HCT116 (cell line): ENCODE results near the gene EGFL7. TPM values are rescaled to one million over a fixed set of nuclear protein-coding genes. Genes with fewer than 3 reads are reported as not detected.

Experiments used
- ATAC-seq: fragments of 200-7000 bp; cut with Tn5 transposase; 2 replicates; pipeline ENCODE4 v1.9.1; 2020; ENCODE audit warnings: mild to moderate bottlenecking, moderate library complexity
- Bru-seq: library from RNA; stranded (reverse); fragments of 400-500 nt; gene quantifications from one replicate; lab custom pipeline; 2021; lab: Mats Ljungman, UMichigan
- BruChase-seq, 2 experiments: library from RNA; stranded (reverse); fragments of 400-500 nt; gene quantifications; one replicate each; lab custom pipeline; 2021; lab: Mats Ljungman, UMichigan
- BruUV-seq: library from RNA; stranded (reverse); fragments of 400-500 nt; replicated peaks from 2 replicates; lab custom pipeline; 2021; lab: Mats Ljungman, UMichigan
- CTCF ChIA-PET: fragments of 300-600 bp; sonication (Branson Sonifier 250); formaldehyde crosslinking; loops from one replicate; lab custom pipeline; 2021; ENCODE audit warnings: antibody characterized with exemption; lab: Charles Lee
- POLR2A ChIA-PET: fragments of 300-600, 350-600 bp; sonication (Branson Sonifier 250); formaldehyde crosslinking; loops from one replicate; lab custom pipeline; 2021; ENCODE audit warnings: antibody characterized with exemption; lab: Charles Lee
- RAD21 ChIA-PET, 2 experiments: fragments of 300-600 bp; sonication (Branson Sonifier 250); formaldehyde crosslinking; loops; one replicate each; lab custom pipeline; 2023; ENCODE audit warnings: low total read pairs in 2 of 2; ENCODE audit not compliant: uncharacterized antibody in 2 of 2, unreplicated experiment in 2 of 2, low non-redundant PET in 1 of 2; lab: Charles Lee
- DNase-seq: peaks from one replicate; pipeline ENCODE4 v3.0.0-alpha.2; 2010; ENCODE audit warnings: low read depth, low spot score
- H2AFZ ChIP-seq: fragments of 200-600 bp; shearing (Covaris generic), sonication (generic); 2 replicates; pipeline ENCODE4 v1.6.1; 2017; ENCODE audit warnings: low read depth, mixed run types, mixed read lengths, antibody characterized with exemption, low read length; ENCODE audit not compliant: poor library complexity, severe bottlenecking
- H3K27ac ChIP-seq: 2 replicates; pipeline ENCODE4 v1.5.1; 2012; ENCODE audit warnings: low read depth, low read length
- H3K27me3 ChIP-seq: fragments of 200-600 bp; sonication (generic); 2 replicates; pipeline ENCODE4 v1.6.1; 2016; ENCODE audit warnings: mixed run types, low read length, mixed read lengths; ENCODE audit not compliant: insufficient read depth
- H3K36me3 ChIP-seq, 2 experiments: fragments of 200-500 bp in 1 of 2; fragments of 200-600 bp in 1 of 2; sonication (Bioruptor generic) in 1 of 2; sonication (generic) in 1 of 2; 2 replicates each; pipeline versions ENCODE4 v1.5.1 to v1.6.1; 2014 to 2016; ENCODE audit warnings: low read length in 2 of 2, inconsistent platforms in 1 of 2, mixed read lengths in 1 of 2, mixed run types in 1 of 2; ENCODE audit not compliant: insufficient read depth in 2 of 2, control insufficient read depth in 1 of 2
- H3K4me1 ChIP-seq, 2 experiments: fragments of 200-600 bp in 1 of 2; sonication (generic) in 1 of 2; 2 replicates each; pipeline versions ENCODE4 v1.5.1 to v1.6.1; 2012 to 2017; ENCODE audit warnings: low read length in 2 of 2, inconsistent platforms in 1 of 2, mild to moderate bottlenecking in 1 of 2, mixed read lengths in 1 of 2, mixed run types in 1 of 2, moderate library complexity in 1 of 2; ENCODE audit not compliant: insufficient read depth in 2 of 2, control insufficient read depth in 1 of 2
- H3K4me2 ChIP-seq: fragments of 200-600 bp; sonication (generic); 2 replicates; pipeline ENCODE4 v1.6.1; 2017; ENCODE audit warnings: mixed run types, low read length, mixed read lengths
- H3K4me3 ChIP-seq, 2 experiments: fragments of 200-600 bp in 1 of 2; sonication (generic) in 1 of 2; replicated peaks in 1 of 2; 2 replicates each; pipeline ENCODE4 v1.5.1; 2011 to 2016; ENCODE audit warnings: low read length in 2 of 2, control low read depth in 1 of 2, low read depth in 1 of 2, mild to moderate bottlenecking in 1 of 2, mixed read lengths in 1 of 2, mixed run types in 1 of 2
- H3K79me2 ChIP-seq: fragments of 200-600 bp; sonication (generic); 2 replicates; pipeline ENCODE4 v1.6.1; 2017; ENCODE audit warnings: mild to moderate bottlenecking, mixed run types, low read length, moderate library complexity, mixed read lengths; ENCODE audit not compliant: insufficient read depth
- H3K9ac ChIP-seq: fragments of 200-600 bp; sonication (generic); 2 replicates; pipeline ENCODE4 v1.6.1; 2016; ENCODE audit warnings: low read length, mixed read lengths
- H3K9me2 ChIP-seq: fragments of 200-600 bp; sonication (generic), shearing (Covaris generic); 2 replicates; pipeline ENCODE4 v1.6.1; 2017; ENCODE audit warnings: mixed run types, mild to moderate bottlenecking, moderate library complexity; ENCODE audit not compliant: insufficient read depth
- H3K9me3 ChIP-seq, 2 experiments: fragments of 200-500 bp in 1 of 2; fragments of 200-600 bp in 1 of 2; sonication (Bioruptor generic) in 1 of 2; sonication (generic) in 1 of 2; 2 replicates each; pipeline ENCODE4 v1.6.1; 2014 to 2017; ENCODE audit warnings: low read length in 2 of 2, mixed read lengths in 2 of 2, inconsistent platforms in 1 of 2, low read depth in 1 of 2, mild to moderate bottlenecking in 1 of 2, mixed run types in 1 of 2, moderate library complexity in 1 of 2; ENCODE audit not compliant: control insufficient read depth in 1 of 2, insufficient read depth in 1 of 2
- H4K20me1 ChIP-seq: fragments of 200-600 bp; sonication (generic), shearing (Covaris generic); 2 replicates; pipeline ENCODE4 v1.6.1; 2017; ENCODE audit warnings: mixed run types, mild to moderate bottlenecking, moderate library complexity; ENCODE audit not compliant: insufficient read depth
- CEBPB ChIP-seq: IDR thresholded peaks from 2 replicates; pipeline ENCODE4 v1.6.1; 2012; ENCODE audit warnings: low read depth
- EGR1 ChIP-seq: IDR thresholded peaks from 2 replicates; pipeline ENCODE4 v1.6.1; 2012; ENCODE audit warnings: low read depth
- EZH2 ChIP-seq: fragments of 200-600 bp; sonication (generic); IDR thresholded peaks from 2 replicates; pipeline ENCODE4 v1.6.1; 2017; ENCODE audit warnings: antibody characterized with exemption, mixed run types
- EZH2phosphoT487 ChIP-seq: fragments of 200-600 bp; IDR thresholded peaks from 2 replicates; pipeline ENCODE4 v1.6.1; 2018; ENCODE audit warnings: antibody characterized with exemption, borderline replicate concordance
- JUND ChIP-seq: IDR thresholded peaks from 2 replicates; pipeline ENCODE4 v1.6.1; 2012
- POLR2A ChIP-seq: IDR thresholded peaks from 2 replicates; pipeline ENCODE4 v1.7.0; 2011; ENCODE audit warnings: borderline replicate concordance; ENCODE audit not compliant: insufficient read depth, insufficient read length; ENCODE audit errors: extremely low read depth
- RAD21 ChIP-seq: IDR thresholded peaks from 2 replicates; pipeline ENCODE4 v1.6.1; 2012; ENCODE audit warnings: low read depth, mild to moderate bottlenecking
- SP1 ChIP-seq: IDR thresholded peaks from 2 replicates; pipeline ENCODE4 v1.6.1; 2012; ENCODE audit warnings: low read depth
- SRF ChIP-seq: IDR thresholded peaks from 2 replicates; pipeline ENCODE4 v1.6.1; 2012; ENCODE audit warnings: low read depth
- TCF7L2 ChIP-seq: IDR thresholded peaks from 2 replicates; pipeline ENCODE4 v1.7.0; 2011; ENCODE audit warnings: borderline replicate concordance, inconsistent platforms; ENCODE audit not compliant: insufficient read depth, insufficient read length; ENCODE audit errors: extremely low read depth
- ZFX ChIP-seq: fragments of 450-650 bp; IDR thresholded peaks from 2 replicates; pipeline ENCODE4 v1.6.1; 2017
- ZNF274 ChIP-seq: fragments of 200-500 bp; sonication (Bioruptor generic); IDR thresholded peaks from 2 replicates; pipeline ENCODE4 v1.6.1; 2014; ENCODE audit warnings: mild to moderate bottlenecking, low read depth, low read length, inconsistent platforms
- intact Hi-C: fragments of 100-400 bp; cut with micrococcal nuclease; formaldehyde crosslinking; loops from 2 replicates; pipeline ENCODE4 v1.10.0; 2022
- long read RNA-seq: library from polyadenylated mRNA; unstranded; transcript quantifications from one replicate; pipeline ENCODE4 v2.0.0, GENCODE V29; 2021; ENCODE audit not compliant: unreplicated experiment
- polyA plus RNA-seq: library from polyadenylated mRNA; unstranded; fragments of >200 nt; gene quantifications from 2 replicates; pipeline ENCODE4 v1.2.1, GENCODE V29; 2012; ENCODE audit warnings: missing spikeins
- total RNA-seq: library from RNA; stranded (reverse); gene quantifications from one replicate; pipeline ENCODE4 v1.2.1, GENCODE V29; 2021; ENCODE audit not compliant: unreplicated experiment
- TF ChIP-seq, protein P1 (sequence below), 3 experiments: fragments of 200-600 bp in 1 of 3; sonication (generic) in 1 of 3; IDR thresholded peaks in 2 of 3; conservative IDR thresholded peaks in 1 of 3; 2 replicates each; pipeline ENCODE4 v1.5.1; 2012 to 2017; ENCODE audit warnings: low read depth in 2 of 3, low read length in 2 of 3, antibody characterized with exemption in 1 of 3, borderline replicate concordance in 1 of 3, control low read depth in 1 of 3, mild to moderate bottlenecking in 1 of 3, mixed read lengths in 1 of 3, mixed run types in 1 of 3, moderate library complexity in 1 of 3; ENCODE audit not compliant: insufficient read depth in 1 of 3

Gene EGFL7
- 82.0 TPM for total RNA-seq
- polyA plus RNA-seq = 87.5 and 89.7 TPM in 2 replicates
- percentile 40 among the genes with signal in this experiment for Bru-seq, nascent RNA
- percentile 52 among the genes with signal in this experiment for BruChase-seq, experiment 1, labeled RNA remaining after a 6-hour chase
- BruChase-seq, experiment 2, labeled RNA remaining after a 2-hour chase = percentile 41 among the genes with signal in this experiment
- long read RNA-seq, transcript EGFL7-202 (9 exons, 1,282 nt) = major isoform, 118 of 186 reads
- long read RNA-seq, partial matches to known transcripts = 61 of 186 reads
- long read RNA-seq, other reads (novel, unspliced or antisense) = 7 of 186 reads

DNA sequence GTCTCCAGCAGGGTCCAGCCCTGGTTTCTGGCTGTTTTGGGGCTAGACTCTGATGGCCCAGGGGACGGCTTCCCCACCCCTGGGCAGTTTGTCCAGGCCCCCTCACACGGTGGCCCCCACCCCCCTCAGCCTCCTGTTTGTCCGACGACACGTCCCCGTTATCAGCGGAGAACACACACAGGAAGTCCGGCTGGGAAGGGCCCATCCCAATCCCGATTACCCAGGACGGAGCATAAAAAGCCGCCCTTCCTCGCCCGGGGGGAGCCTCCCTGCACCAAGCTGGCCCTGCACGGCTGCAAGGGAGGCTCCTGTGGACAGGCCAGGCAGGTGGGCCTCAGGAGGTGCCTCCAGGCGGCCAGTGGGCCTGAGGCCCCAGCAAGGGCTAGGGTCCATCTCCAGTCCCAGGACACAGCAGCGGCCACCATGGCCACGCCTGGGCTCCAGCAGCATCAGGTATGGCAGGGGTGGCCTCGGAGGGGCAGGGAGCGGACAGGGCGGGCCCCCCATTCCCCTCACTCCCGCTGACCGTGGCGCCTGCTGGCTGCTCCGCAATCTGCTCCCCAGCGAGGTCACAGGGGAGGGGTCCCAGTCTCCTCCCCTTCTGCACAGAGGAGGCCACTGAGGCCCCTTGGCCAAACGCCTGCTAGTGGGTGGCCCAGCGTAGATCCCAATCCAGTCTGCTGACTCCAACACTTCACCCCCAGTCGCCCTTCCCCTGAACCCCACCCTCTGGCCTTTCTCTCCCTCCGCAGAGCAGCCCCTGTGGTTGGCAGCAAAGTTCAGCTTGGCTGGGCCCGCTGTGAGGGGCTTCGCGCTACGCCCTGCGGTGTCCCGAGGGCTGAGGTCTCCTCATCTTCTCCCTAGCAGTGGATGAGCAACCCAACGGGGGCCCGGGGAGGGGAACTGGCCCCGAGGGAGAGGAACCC is at the start of gene EGFL7:
Gene EGFL7, plus strand, starts transcription at position 261 of the 926 bp plus-strand sequence. CDS start 5,367 bp downstream, outside the sequence.
- Histone ChIP-seq H3K4me1 (peaks cover 0 to 14% of the 10 kb centered on the region in 2 experiments; a peak in 1 of 4 replicates), H3K9me2 (no peaks in the 10 kb centered on the region), H3K36me3 (no peaks in the 10 kb centered on the region), H4K20me1 (no peaks in the 10 kb centered on the region), H3K4me2 (no peak within 1 kb of the TSS), H3K9me3 (no peaks in the 10 kb centered on the region), H3K27ac (no peak within 1 kb of the TSS), H3K79me2 (no peaks in the 10 kb centered on the region), H3K4me3 (no peak within 1 kb of the TSS), H3K27me3 (no peaks in the 10 kb centered on the region), H2AFZ (no peak within 1 kb of the TSS), H3K9ac (no peak within 1 kb of the TSS)
- no peak for ATAC-seq
- POLR2A ChIA-PET = no interaction called here
- TF ChIP-seq EZH2phosphoT487 (no peak), POLR2A (no peak), RAD21 (no peak), EZH2 (no peak), ZNF274 (no peak), ZFX (no peak), JUND (no peak), TCF7L2 (no peak), CEBPB (no peak), EGR1 (no peak), SRF (no peak), SP1 (no peak)
- TF ChIP-seq, protein P1, sequence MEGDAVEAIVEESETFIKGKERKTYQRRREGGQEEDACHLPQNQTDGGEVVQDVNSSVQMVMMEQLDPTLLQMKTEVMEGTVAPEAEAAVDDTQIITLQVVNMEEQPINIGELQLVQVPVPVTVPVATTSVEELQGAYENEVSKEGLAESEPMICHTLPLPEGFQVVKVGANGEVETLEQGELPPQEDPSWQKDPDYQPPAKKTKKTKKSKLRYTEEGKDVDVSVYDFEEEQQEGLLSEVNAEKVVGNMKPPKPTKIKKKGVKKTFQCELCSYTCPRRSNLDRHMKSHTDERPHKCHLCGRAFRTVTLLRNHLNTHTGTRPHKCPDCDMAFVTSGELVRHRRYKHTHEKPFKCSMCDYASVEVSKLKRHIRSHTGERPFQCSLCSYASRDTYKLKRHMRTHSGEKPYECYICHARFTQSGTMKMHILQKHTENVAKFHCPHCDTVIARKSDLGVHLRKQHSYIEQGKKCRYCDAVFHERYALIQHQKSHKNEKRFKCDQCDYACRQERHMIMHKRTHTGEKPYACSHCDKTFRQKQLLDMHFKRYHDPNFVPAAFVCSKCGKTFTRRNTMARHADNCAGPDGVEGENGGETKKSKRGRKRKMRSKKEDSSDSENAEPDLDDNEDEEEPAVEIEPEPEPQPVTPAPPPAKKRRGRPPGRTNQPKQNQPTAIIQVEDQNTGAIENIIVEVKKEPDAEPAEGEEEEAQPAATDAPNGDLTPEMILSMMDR (IDR thresholded peaks at IDR 0.05 in 2 of 3, conservative IDR thresholded peaks at IDR 0.05 in 1 of 3; ENCODE audit: borderline replicate concordance in 1 of 3, insufficient read depth in 1 of 3, low read depth in 2 of 3, low read length in 2 of 3) = no peak
- DNase-seq = no peak
- CTCF ChIA-PET = no interaction called here
- intact Hi-C loops = no loop called here
- RAD21 ChIA-PET = no interaction called here
- BruUV-seq = no TSS peak
